Activated T-helper 1 cell treated with Interleukin-2 at 50 U/mL for 16 hours (primary cell): ENCODE results near the gene C4orf36.
"Not testable (repeated sequence)": the region's sequence is repeated elsewhere in the genome, so short reads cannot be mapped to it uniquely, and the experiment has no call there.

Source experiments
- DNase-seq: peaks from one replicate; pipeline ENCODE4 v3.0.0-alpha.2; 2020; ENCODE audit warnings: low read depth

The C4orf36 gene

DNA sequence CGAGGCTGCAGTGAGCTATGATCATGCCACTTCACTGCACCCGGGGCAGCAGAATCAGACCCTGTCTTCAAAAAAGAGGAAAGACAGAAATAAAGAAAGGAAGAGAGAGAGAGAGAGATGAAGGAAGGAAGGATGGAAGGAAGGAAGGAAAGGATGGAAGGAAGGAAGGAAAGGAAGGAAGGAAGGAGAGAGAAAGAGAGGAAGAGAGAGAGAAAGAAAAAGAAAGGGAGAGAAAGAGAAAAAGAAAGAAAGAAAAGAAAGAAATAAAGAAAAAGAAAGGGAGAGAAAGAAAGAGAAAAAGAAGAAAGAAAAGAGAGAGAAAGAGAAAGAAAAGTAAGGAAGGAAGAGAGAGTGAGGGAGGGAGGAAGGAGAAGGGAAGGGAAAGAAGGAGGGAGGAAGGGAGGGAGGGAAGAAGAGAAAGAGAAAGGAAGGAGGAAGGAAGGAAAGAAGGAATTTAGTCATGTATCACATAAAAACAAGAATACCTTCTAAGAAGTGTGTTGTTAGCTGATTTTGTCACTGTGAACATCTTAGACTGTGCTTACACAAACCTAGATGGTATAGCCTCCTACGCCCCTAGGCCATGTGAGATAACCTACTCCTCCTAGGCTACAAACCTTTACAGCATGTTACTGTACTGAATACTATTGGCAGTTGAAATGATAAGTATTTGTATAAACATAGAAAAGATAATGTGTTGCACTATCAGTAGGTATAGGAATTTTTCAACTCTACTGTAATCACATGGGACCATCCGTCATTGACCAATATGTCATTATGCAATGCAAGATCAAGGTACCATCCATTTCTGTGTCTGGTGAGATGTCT lies 25.2 kb upstream of the C4orf36 start:
- DNase-seq: no peak

DNA sequence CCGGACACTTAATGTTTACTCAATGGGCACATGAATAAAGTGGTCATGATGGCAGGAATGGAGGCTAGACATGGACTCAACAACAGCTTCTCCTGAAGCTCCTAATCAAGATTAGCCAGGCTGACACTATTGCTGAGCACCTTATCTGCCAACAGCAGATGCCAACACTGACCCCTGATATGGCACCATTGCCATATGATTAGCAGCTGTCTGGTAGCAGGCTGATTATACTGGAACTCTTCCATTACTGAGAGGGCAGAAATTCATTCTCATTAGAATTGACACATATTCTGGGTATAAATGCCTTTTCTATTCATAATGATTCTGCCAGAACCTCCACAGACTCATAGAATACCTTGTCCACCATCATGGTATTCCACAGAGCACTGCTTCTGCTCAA lies 24.2 kb upstream of the C4orf36 start:
- DNase-seq: no peak

GRCh38 chr4:86910820-86911684 lies 18.8 kb upstream of the C4orf36 start:
- DNase-seq: no peak

- no peak for DNase-seq
These were observed 18.1 kb upstream of the C4orf36 start for GRCh38 chr4:86910369-86910768.

GRCh38 chr4:86909546-86910295 lies 17.5 kb upstream of the C4orf36 start:
- no peak for DNase-seq

GRCh38 chr4:86908251-86908657 lies 16.0 kb upstream of the C4orf36 start:
- no peak for DNase-seq

- no peak for DNase-seq
These were observed 9.6 kb upstream of the C4orf36 start for GRCh38 chr4:86901864-86902263.

- DNase-seq: no peak
These were observed 6.3 kb upstream of the C4orf36 start for GRCh38 chr4:86898562-86898961.

DNA sequence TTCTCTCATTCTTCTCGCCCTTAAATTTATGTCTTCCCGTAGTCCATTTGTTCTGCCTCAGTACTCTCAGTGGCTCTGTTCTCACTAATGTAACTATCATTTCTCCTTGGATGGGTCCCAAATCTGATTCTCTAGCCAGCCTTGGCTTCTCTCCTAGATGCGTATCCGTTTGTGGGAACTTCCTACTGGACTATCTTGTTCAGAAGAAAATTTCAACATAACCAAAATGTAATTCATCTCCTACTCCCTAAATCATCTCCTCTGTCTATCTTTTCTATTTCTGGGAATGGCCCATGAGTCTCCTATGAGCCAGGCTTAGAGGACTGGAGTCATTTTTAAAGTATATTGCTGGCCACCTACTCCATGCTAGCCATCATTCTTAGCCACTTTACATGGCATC lies 4.4 kb upstream of the C4orf36 start:
- DNase-seq: no peak

GRCh38 chr4:86895692-86896488 lies 3.7 kb upstream of the C4orf36 start:
- no peak for DNase-seq

DNA sequence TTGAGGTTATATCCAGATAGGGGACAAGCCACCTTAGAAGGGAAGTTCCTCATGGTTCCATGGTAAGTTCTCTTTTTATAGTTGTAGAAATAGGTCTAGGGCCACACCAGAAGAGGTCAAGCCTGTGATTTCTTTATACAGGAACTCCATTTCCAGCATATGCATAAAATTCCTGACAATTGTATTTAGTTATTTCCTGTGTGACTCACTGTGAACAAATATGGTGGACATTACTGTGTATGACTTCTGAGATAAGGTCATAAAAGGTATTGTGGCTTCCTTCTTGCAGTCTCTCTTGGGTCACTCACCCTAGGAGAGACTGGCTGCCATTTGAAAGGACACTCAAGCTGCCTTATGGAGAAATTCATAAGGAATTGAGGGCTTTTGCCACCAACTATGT lies 2.2 kb upstream of the C4orf36 start:
- DNase-seq: no peak

- DNase-seq: no peak
These were observed 914 bp upstream of the C4orf36 start for GRCh38 chr4:86893136-86893535.

GRCh38 chr4:86892636-86892960 lies 376 bp upstream of the C4orf36 start:
- no peak for DNase-seq

GRCh38 chr4:86890790-86891189 lies 1.4 kb downstream of the C4orf36 start:
- no peak for DNase-seq

DNA sequence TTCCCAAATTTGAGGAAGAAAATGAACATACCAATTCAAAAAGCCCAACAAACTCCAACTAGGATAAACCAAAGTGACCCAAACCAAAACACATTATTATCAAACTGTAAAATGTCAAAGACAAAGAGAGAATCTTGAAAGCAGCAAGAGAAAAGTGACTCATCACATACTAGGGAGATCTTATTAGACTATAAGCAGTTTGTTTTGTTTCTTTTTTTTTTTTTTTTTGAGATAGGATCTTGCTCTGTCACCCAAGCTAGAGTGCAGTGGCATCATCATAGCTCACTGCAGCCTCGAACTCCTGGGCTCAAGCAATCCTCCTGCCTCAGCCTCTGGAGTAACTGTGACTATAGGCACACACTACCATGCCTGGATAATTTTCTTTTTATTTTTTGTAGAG lies 12.6 kb downstream of the C4orf36 start:
- no peak for DNase-seq

- DNase-seq: no peak
These were observed 13.6 kb downstream of the C4orf36 start for GRCh38 chr4:86878640-86879039.

GRCh38 chr4:86876894-86877685 lies 15.1 kb downstream of the C4orf36 start:
- DNase-seq: no peak

DNA sequence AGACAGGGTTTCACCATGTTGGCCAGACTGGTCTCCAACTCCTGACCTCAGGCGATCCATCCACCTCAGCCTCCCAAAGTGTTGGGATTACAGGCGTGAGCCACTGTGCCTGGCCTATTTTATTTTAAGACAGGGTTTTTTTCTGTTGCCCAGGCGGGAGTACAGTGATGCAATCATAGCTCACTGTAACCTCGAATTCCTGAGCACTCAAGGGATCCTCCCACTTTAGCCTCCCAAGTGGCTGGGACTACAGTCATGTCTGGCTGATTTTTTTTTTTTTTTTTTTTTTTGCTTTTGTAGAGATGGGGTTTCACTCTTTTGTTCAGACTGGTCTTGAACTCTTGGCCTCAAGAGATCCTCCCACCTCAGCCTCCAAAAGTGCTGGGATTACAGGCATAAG lies 16.8 kb downstream of the C4orf36 start:
- DNase-seq: not testable (repeated sequence)

DNA sequence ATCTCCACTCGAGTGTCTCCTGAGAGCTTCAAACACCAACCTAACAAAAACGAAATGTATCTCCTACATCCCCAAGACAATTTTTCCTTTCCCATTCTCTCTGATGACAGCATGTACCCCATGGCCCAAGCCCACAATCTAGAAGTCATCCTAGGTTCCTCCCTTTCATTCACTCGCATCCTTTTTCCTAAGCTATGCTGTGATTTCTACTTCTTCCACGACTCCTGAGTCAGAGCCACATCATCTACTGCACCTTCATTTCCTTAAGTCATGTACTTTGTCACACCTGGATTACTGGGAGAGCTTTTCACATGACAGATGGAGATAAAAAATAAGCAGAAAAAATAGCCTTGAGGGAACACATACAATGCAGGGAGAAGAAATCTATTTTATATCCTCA lies 20.1 kb downstream of the C4orf36 start:
- no peak for DNase-seq

DNA sequence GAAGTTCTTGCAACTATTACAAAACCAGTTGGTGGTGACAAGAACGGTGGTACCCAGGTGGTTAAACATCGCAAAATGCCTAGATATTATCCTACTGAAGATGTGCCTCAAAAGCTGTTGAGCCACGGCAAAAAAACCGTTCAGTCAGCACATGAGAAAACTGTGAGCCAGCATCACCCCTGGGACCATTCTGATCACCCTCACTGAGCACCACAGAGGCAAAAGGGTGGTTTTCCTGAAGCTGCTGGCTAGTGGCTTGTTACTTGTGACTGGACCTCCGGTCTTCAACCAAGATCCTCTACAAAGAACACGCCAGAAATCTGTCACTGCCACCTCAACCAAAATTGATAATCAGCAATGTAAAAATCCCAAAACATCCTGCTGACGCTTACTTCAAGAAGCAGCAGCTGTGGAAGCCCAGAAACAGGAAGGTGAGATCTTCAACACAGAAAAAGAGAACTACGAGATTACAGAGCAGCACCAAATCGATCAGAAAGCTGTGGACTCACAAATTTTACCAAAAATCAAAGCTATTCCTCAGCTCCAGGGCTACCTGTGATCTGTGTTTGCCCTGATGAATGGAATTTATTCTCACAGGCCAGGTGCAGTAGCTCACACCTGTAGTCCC lies 21.7 kb downstream of the C4orf36 start:
- DNase-seq: no peak
